GM23338 (cell line): Measurements from ENCODE around the gene MYH6. TPM values are rescaled to one million over a fixed set of nuclear protein-coding genes. Genes with fewer than 3 reads are reported as not detected.

Source experiments
- ATAC-seq: fragments of 200-7000 bp; cut with Tn5 transposase; 3 replicates; pipeline ENCODE4 v1.9.1; 2020
- DNase-seq: peaks from one replicate; pipeline ENCODE4 v3.0.0-alpha.2; 2015; ENCODE audit warnings: low spot score
- H2AFZ ChIP-seq: fragments of 200-600 bp; sonication (generic); 2 replicates; pipeline ENCODE4 v1.8.0; 2016; ENCODE audit warnings: antibody characterized with exemption, mild to moderate bottlenecking, moderate library complexity
- H3F3A ChIP-seq: fragments of 200-600 bp; sonication (generic); replicated peaks from 2 replicates; pipeline ENCODE4 v1.8.0; 2017; ENCODE audit warnings: antibody characterized with exemption, mixed run types, low read depth
- H3K27ac ChIP-seq: fragments of 200-600 bp; sonication (generic); 2 replicates; pipeline ENCODE4 v1.6.1; 2016; ENCODE audit warnings: low read depth
- H3K27me3 ChIP-seq: fragments of 200-600 bp; sonication (generic); 2 replicates; pipeline ENCODE4 v1.8.0; 2016; ENCODE audit warnings: mild to moderate bottlenecking, mixed run types, moderate library complexity; ENCODE audit not compliant: insufficient read depth
- H3K36me3 ChIP-seq: fragments of 200-600 bp; sonication (generic); 2 replicates; pipeline ENCODE4 v1.8.0; 2016; ENCODE audit warnings: mild to moderate bottlenecking; ENCODE audit not compliant: insufficient read depth
- H3K4me1 ChIP-seq: fragments of 200-600 bp; sonication (generic); 2 replicates; pipeline ENCODE4 v1.8.0; 2016; ENCODE audit warnings: mild to moderate bottlenecking, moderate library complexity; ENCODE audit not compliant: insufficient read depth
- H3K4me2 ChIP-seq: fragments of 200-600 bp; sonication (generic); 2 replicates; pipeline ENCODE4 v1.7.1; 2017; ENCODE audit warnings: mixed run types
- H3K4me3 ChIP-seq: fragments of 200-600 bp; sonication (generic); 2 replicates; pipeline ENCODE4 v1.6.1; 2016; ENCODE audit warnings: mixed run types
- H3K79me2 ChIP-seq: fragments of 200-600 bp; sonication (generic); replicated peaks from 2 replicates; pipeline ENCODE4 v1.8.0; 2017; ENCODE audit warnings: mild to moderate bottlenecking; ENCODE audit not compliant: insufficient read depth
- H3K9me2 ChIP-seq: fragments of 200-600 bp; sonication (generic); 2 replicates; pipeline ENCODE4 v1.8.0; 2017; ENCODE audit not compliant: insufficient read depth
- H4K20me1 ChIP-seq: fragments of 200-600 bp; sonication (generic); replicated peaks from 2 replicates; pipeline ENCODE4 v1.8.0; 2017; ENCODE audit warnings: mild to moderate bottlenecking; ENCODE audit not compliant: insufficient read depth
- H3K27ac Mint-ChIP-seq: 2 replicates; pipeline ENCODE4 v1.8.0; 2020; ENCODE audit warnings: inconsistent platforms, mild to moderate bottlenecking, moderate library complexity, mixed read lengths
- H3K27me3 Mint-ChIP-seq: 3 replicates; pipeline ENCODE4 v1.8.0; 2022; ENCODE audit warnings: low read depth, mild to moderate bottlenecking, moderate library complexity, mixed read lengths, inconsistent platforms; ENCODE audit not compliant: insufficient read depth, poor library complexity
- H3K36me3 Mint-ChIP-seq: 3 replicates; pipeline ENCODE4 v1.8.0; 2021; ENCODE audit warnings: low read depth, mild to moderate bottlenecking, inconsistent platforms, moderate library complexity, mixed read lengths
- H3K4me1 Mint-ChIP-seq: 3 replicates; pipeline ENCODE4 v1.8.0; 2020; ENCODE audit warnings: mild to moderate bottlenecking, inconsistent platforms, mixed read lengths
- H3K4me3 Mint-ChIP-seq: 3 replicates; pipeline ENCODE4 v1.8.0; 2021; ENCODE audit warnings: moderate library complexity, mild to moderate bottlenecking, inconsistent platforms, mixed read lengths
- H3K9me3 Mint-ChIP-seq: 3 replicates; pipeline ENCODE4 v1.8.0; 2020; ENCODE audit warnings: moderate library complexity, mild to moderate bottlenecking, inconsistent platforms, mixed read lengths
- CREB1 ChIP-seq: fragments of 250-450 bp; sonication (Bioruptor Pico); IDR thresholded peaks from 2 replicates; pipeline ENCODE4 v1.5.0; 2020; ENCODE audit warnings: low read depth, mild to moderate bottlenecking, moderate library complexity
- CTCF ChIP-seq, 2 experiments: fragments of 200-600 bp in 1 of 2; sonication (generic) in 1 of 2; conservative IDR thresholded peaks; 2 replicates each; pipeline versions ENCODE4 v1.5.1 to v1.6.1; 2016 to 2017; ENCODE audit warnings: antibody characterized with exemption in 2 of 2, low read depth in 2 of 2, mild to moderate bottlenecking in 2 of 2, moderate library complexity in 1 of 2
- ETS1 ChIP-seq: IDR thresholded peaks from 2 replicates; pipeline ENCODE4 v1.6.1; 2016; ENCODE audit warnings: antibody characterized with exemption
- POLR2AphosphoS5 ChIP-seq: IDR thresholded peaks from 2 replicates; pipeline ENCODE4 v1.6.1; 2016; ENCODE audit warnings: antibody characterized with exemption, low read depth
- STAT1 ChIP-seq: IDR thresholded peaks from one replicate; pipeline ENCODE4 v1.6.1; 2016; ENCODE audit warnings: antibody characterized with exemption; ENCODE audit not compliant: unreplicated experiment
- ZNF114 ChIP-seq: fragments of 250-450 bp; sonication (Bioruptor Pico); IDR thresholded peaks from 2 replicates; pipeline ENCODE4 v1.5.0; 2020; ENCODE audit warnings: mild to moderate bottlenecking, moderate library complexity
- ZNF331 ChIP-seq: fragments of 250-450 bp; sonication (Bioruptor Pico); IDR thresholded peaks from 2 replicates; pipeline ENCODE4 v1.5.0; 2020; ENCODE audit warnings: low read depth, mild to moderate bottlenecking, moderate library complexity
- ZNF462 ChIP-seq: fragments of 250-450 bp; sonication (Bioruptor Pico); IDR thresholded peaks from 2 replicates; pipeline ENCODE4 v1.5.0; 2020; ENCODE audit warnings: mild to moderate bottlenecking, moderate library complexity
- polyA plus RNA-seq: library from polyadenylated mRNA; unstranded; fragments of >200 nt; fragmentation: Nextera tagmentation; extraction: Ambion mirVana; gene quantifications from 2 replicates; pipeline ENCODE4 v1.2.1, GENCODE V29; 2016
- total RNA-seq: library from RNA; depleted of rRNA; stranded (reverse); fragments of >200 nt; shearing (Covaris generic); gene quantifications from 2 replicates; pipeline ENCODE4 v1.2.3, GENCODE V29; 2014

The MYH6 gene
- total and polyA plus RNA-seq, 2 experiments from 2014 or later, result 0.03 to 0.10 TPM

- H3K27ac ChIP-seq, result no peak overlapping the region
These were observed 3.8 kb upstream of the MYH6 start for GRCh38 chr14:23411563-23412525.

GRCh38 chr14:23409966-23410635, 2.0 kb upstream of the MYH6 start:
- no peaks in the 10 kb centered on the region for H3K27me3 ChIP-seq
- H3K9me2 ChIP-seq, result peaks cover under 1% of the 10 kb centered on the region; the same call in 1 of the 2 replicates
- no peak overlapping the region for H3K27ac Mint-ChIP-seq
- H3K4me3 ChIP-seq, result no peak overlapping the region
- H4K20me1 ChIP-seq, result no peaks in the 10 kb centered on the region
- ATAC-seq (no peak), DNase-seq (no peak)
- no peaks in the 10 kb centered on the region; the same call in 2 of the 3 replicates for H3K9me3 Mint-ChIP-seq
- no peak overlapping the region for H3K4me2 ChIP-seq
- H3K36me3 ChIP-seq, result no peaks in the 10 kb centered on the region
- no peak overlapping the region for H3K4me3 Mint-ChIP-seq
- H3K4me1 Mint-ChIP-seq, result peaks cover 3% of the 10 kb centered on the region; the same call in 2 of the 3 replicates
- no peaks in the 10 kb centered on the region for H3K4me1 ChIP-seq
- no peaks in the 10 kb centered on the region; the same call in 2 of the 3 replicates for H3K36me3 Mint-ChIP-seq
- peaks cover 24% of the 10 kb centered on the region for H3K27me3 Mint-ChIP-seq
- H2AFZ ChIP-seq, result no peak overlapping the region
- no peaks in the 10 kb centered on the region for H3F3A ChIP-seq
- no peaks in the 10 kb centered on the region for H3K79me2 ChIP-seq
- no peak overlapping the region for H3K27ac ChIP-seq
- TF ChIP-seq CTCF (conservative IDR thresholded peaks at IDR 0.05; ENCODE audit: low read depth in 2 of 2), result no peak
- no peak for TF ChIP-seq CREB1 (CRISPR knock-in tag)
- no peak for TF ChIP-seq ZNF462 (CRISPR knock-in tag)
- TF ChIP-seq ETS1, result no peak
- no peak for TF ChIP-seq ZNF331 (CRISPR knock-in tag)
- TF ChIP-seq STAT1, result no peak
- no peak for TF ChIP-seq ZNF114 (CRISPR knock-in tag)

More at GRCh38 chr14:23411563-23412525, 3.8 kb upstream of the MYH6 start:
- no peak overlapping the region for H3K27ac Mint-ChIP-seq
- H3K4me2 ChIP-seq, result no peak overlapping the region
- H3F3A ChIP-seq, result no peaks in the 10 kb centered on the region
- no peak overlapping the region for H3K4me3 ChIP-seq
- H3K36me3 Mint-ChIP-seq, result no peaks in the 10 kb centered on the region; the same call in 2 of the 3 replicates
- H3K36me3 ChIP-seq, result no peaks in the 10 kb centered on the region
- no peak overlapping the region for H2AFZ ChIP-seq
- no peaks in the 10 kb centered on the region for H3K79me2 ChIP-seq
- H4K20me1 ChIP-seq, result no peaks in the 10 kb centered on the region
- TF ChIP-seq POLR2AphosphoS5 (no peak), STAT1 (no peak)
- ATAC-seq, result no peak
- H3K27me3 ChIP-seq, result no peaks in the 10 kb centered on the region
- DNase-seq, result no peak
- peaks cover 3% of the 10 kb centered on the region; the same call in 1 of the 2 replicates for H3K9me2 ChIP-seq
- H3K4me3 Mint-ChIP-seq, result no peak overlapping the region
- peaks cover 25% of the 10 kb centered on the region for H3K27me3 Mint-ChIP-seq
- H3K4me1 Mint-ChIP-seq, result peaks cover 5% of the 10 kb centered on the region; the same call in 1 of the 3 replicates
- H3K9me3 Mint-ChIP-seq, result no peaks in the 10 kb centered on the region; the same call in 2 of the 3 replicates
- H3K4me1 ChIP-seq, result no peaks in the 10 kb centered on the region
